HG03103 (cell line): ENCODE results near the gene TMEM170B.

Experiments used
- ATAC-seq: cut with Tn5 transposase; IDR thresholded peaks from one replicate; pipeline ENCODE4 v1.9.1; 2021; ENCODE audit warnings: low read depth; ENCODE audit not compliant: unreplicated experiment

The TMEM170B gene

DNA sequence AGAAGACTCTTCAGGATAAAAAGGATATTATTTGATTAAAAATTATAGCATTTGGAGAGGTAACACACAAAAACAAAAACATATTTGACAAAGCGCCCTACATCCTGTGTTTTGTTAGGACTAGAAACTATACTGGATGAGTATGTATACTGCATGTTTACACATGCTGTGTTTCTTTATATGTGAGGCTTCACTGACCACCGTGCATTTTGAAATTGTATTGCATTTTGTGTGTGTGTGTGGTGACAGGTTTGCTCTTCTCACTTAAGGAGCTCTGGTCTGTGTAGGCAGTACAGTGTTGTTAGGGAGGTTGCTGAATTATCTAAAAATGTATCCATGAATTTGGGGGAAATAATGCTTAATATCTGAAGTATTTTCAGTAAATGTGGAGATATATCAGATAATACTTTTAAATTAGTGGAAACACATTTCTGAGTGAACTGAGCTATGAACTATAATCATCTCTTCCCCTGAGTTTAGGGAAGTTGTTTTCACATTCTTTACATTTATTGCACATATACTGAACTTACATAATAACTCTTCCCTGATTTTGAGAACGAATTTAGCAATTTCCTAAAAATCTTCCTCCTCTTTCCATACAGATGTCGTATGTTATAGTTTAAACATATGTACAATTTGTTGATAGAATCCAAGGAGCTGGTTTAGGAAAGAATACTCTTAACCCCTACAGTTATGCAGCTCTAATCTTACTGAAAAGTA is 43.3 kb downstream of the TMEM170B start:
- ATAC-seq: no peak

DNA sequence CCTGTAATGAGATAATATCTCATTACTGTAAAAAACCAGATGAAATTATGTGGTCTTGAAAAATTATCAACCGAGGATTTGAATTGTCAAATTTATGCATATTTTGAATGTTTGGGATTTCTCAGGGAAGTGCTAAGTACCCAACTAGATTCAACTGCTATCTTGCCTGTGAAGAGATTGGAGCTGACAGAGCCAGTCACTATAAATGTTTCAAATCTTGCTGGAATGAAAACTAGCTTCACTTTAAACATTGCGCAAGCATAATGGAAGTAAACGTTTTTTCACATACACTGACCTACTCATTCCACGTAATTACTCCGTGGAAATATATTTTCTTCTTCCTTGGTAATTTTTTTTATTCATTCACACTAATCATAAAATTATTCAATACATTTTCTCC is 46.7 kb downstream of the TMEM170B start:
- ATAC-seq: no peak

DNA sequence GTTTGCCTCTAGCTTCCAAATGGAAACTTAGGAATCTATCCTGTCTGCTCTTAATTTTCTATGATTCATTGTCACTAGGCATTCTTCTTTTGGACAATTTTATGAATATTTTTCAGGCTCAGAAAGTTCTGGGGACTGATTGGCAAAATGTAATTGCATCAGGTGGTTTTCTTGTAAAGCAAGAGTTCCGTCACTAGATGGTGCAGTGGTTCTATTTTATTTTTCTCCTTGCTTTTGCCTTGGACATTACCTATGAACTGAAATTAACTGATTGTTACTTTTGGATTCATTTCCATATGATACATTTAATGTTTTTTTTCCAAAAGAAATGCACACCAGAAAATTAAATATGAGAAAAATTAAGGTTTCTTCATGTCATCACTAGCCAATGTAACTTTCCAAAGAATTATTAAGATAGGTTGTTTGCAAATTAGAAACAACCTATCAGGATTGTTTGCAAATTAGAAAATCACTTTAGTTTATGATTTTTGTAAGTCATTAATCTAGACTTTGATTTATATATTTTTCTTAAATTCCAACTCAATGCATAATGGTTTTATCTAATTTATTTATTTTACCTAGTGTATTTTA is 48.0 kb downstream of the TMEM170B start:
- no peak for ATAC-seq

DNA sequence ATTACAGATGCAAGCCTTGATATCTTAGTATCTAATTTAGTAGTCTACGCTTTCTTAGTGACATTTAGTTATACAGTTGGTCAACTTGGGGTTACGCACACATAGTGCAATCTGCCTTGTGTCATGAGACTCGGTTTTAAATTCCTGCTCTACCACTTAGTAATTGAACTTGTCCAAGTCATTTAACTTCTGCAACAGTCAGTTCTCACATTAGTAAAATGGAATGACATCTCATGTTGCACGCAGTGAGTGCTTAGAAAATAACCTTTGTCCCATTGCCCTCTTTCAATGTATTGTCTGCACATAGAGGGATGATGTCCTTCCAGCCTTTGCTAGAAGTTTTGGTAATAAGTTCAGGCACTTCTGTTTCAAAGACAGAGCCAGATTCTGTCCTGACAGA is 48.6 kb downstream of the TMEM170B start:
- ATAC-seq: no peak

DNA sequence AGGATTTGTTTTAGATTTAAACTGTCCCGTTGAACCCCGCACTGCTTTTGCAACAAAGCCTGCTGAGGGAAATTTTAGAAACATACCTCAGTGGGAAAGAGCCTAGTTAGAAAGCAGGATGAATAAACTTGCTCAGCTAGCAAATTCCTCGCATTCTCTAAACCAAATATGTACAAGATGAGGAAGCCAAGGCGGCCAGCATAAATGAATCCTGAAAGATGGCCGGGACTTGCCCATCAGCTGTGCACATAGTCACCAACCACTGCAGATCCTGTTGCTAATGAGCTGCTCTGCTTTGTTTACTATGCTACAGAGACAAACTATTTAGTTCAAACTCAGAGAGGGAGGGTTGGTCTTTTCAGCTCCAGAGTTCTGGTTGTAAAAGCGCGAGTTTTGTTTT is 49.0 kb downstream of the TMEM170B start:
- no peak for ATAC-seq

DNA sequence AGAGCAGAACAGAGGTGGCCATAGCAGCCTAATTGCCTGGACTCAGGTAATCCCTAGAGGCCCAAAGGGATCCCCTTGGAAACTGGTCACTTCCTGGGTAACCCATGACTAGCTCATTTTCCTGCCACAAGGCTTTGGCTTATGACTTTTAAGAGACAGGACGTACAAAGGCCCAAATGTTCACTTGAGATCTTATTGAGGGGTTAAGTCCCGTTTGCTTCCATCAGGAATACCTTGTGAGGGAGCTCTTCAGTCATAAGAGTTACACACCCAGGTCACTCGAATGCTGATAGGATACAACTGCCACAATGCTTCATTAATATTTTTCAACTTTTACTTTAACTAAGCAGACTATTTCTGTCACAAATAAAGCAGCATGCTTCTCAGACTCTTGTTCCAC is 51.7 kb downstream of the TMEM170B start:
- ATAC-seq: no peak

DNA sequence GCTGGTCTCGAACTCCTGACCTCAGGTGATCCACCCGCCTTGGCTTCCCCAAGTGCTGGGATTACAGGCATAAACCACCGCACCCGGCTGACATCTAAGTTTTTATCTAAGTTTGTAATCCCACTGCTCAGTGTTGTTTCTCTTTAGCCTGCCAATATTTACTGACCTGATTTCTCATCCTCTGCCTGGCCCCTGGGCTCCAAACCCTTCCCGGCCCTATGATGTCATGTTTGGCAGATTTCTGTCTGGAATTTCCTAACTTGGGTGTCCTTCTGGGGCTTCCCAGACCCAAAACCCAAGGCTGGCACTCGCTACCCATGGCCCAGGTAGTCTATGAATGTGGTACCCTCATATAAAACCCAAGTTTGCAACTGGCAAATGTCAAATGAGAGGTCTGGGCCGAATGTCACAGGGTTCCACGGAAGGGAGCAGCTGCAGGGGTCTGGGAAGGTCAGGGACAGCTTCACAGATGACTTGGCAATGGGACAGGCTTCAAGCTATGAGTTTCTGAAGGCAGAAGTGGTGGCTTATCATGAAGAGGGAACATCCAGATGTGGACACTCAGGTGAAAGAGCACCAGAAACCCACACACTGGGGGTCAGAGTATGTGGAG is 54.9 kb downstream of the TMEM170B start:
- no peak for ATAC-seq

DNA sequence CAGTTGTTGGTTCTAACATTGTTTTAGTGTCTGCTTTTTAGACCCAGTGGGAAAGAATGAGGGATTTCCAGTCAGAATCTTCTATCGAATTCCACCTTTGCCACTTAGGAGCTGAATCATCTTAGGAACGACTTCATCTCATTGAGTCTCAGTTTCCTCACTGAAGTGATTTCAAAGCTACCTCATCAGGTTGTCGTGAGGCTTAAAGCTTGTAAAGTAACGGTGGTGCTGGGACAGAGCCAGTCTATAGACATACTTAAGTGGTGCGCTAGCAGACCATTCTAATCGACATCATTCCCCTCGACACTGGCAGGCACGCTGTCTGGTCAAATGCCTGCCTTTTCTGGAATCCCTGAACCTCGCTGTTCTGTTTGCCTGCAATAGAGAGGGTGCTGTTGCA is 55.5 kb downstream of the TMEM170B start:
- ATAC-seq: no peak

DNA sequence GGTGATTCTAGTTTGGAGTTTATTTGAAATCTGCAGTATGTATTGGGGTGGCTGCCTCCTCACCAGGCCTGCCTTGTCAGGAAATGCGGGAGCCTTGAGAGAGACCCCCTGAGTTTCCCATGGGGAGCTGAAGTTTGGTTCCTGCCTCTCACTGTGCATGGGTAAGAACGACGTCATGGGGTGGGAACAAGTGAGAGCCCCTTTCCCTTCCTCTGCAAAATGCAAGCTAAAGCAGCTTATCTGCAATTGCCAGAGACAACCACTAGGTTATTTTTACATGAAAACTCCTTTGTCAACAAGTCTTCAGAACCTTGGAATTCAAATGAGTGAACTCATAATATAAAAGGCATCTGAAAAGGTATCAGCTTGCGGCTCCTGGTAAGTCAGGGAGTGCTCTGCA is 58.4 kb downstream of the TMEM170B start:
- no peak for ATAC-seq

DNA sequence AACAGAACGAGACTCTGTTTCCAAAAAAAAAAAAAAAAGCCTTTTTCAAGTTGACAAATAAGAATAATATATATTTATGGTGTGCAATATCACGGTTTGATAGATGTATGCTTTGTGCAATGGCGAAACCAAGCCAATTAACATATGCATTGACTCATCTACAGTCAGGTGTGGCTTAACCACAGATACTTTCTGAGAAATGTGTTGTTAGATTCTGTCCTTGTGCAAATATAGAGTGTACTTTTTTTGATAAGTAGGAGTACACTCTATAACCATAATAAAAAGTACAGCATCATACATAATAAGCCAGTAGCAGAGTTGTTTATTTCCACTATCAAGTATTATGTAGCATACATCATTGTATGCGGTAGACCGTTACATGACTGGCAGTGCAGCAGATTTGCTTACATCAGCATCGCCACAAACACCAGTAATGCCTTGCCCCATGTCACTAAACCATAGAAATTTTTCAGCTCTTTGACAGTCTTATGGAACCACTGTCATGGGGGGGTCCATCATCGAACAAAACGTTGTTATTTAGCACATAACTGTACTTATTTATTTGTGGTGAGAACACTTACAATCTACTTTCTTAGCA is 59.2 kb downstream of the TMEM170B start:
- ATAC-seq: no peak

DNA sequence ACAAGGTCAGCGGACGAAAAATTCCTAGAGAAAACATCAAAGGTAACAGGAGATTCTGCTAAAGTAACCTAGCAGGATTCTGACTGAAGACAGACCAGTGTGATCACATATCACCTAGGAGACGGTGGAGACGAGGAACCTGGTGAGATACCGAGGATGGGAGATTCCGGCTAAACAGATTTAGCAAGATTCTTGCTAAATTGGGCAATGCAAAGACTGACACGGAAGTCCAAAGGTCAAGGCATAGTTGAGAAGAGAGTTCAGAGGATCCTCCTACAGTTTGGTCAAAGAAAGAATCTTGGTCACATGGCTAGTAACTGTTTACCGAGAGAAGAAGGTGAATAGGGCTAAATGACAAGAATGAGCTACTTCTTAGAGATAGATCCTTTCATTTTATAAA is 61.1 kb downstream of the TMEM170B start:
- no peak for ATAC-seq

DNA sequence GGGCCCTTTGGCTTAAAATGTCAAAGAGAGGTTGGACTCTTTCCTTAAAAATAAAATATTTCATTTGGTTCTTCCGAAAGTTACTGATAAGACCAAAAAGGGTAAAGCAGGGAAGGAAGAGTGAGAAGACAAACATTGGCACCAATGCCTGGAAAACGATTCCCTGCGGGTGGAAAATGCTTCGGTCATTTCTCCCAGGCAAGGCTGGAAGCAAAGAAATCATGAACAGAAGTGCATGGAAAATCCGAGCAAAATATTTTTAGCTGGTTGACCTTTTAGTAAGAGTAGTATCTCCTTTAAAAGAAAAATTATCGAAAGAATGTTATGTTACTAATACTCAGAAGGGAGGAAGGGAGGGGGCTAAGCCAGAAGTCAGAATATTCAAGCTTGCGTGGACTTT is 62.7 kb downstream of the TMEM170B start:
- no peak for ATAC-seq

DNA sequence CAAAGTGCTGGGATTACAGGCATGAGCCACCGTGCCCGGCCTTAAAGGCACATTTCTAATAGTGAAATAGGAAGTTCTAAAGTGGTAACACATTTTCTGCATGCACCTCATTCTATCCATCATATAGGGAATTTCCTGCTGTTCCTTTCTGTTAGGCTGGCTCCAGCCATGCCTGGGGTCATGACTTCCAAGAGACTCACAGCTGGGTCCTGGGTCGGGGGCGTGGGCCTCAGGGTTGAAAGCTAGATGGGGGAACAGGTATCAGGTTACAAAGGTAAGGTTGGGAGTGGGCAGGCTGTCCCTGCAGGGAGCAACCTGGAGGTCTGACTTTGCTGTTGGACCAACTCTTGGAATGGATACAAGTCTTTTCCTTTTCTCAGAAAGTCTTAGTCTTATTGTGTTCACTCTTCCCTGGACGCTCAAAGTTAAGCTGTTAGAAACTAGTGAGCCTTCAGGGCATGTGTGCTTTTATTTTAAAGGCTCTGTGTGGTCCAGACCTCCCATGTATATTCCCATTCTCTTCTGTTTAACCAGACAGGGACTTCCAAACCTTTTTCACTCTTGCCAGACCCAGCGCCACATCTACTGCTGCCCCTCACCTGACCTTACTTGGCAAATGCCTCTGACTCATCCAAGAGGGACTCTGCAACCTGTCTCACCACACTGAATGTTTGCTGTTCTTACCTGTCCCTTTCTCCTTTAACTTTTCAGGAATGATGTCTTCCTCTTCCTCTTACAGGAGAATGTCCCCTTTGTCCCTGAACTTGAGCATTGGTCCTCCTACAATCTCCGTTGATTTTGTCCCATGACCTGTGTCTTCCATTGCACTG is 64.4 kb downstream of the TMEM170B start:
- ATAC-seq: no peak

DNA sequence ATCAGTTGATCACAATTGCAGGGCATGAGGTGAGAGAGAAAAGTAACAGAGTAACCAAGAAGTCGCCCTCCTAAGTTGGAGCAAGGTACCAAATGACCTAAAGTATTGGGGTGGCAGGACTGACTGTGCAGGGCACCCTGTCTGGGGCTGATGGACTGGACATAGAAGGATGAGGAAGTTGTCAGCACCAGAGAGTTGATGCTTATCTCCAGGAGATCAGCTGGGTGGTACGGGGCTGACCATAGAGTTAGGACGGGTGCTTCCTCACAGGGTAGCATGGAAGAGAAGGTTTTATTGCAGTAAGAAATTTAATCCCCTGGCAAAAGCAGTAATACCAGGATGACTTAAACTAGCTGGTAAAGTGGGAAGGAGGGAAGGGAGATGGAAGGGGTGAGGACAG is 66.7 kb downstream of the TMEM170B start:
- ATAC-seq: no peak

DNA sequence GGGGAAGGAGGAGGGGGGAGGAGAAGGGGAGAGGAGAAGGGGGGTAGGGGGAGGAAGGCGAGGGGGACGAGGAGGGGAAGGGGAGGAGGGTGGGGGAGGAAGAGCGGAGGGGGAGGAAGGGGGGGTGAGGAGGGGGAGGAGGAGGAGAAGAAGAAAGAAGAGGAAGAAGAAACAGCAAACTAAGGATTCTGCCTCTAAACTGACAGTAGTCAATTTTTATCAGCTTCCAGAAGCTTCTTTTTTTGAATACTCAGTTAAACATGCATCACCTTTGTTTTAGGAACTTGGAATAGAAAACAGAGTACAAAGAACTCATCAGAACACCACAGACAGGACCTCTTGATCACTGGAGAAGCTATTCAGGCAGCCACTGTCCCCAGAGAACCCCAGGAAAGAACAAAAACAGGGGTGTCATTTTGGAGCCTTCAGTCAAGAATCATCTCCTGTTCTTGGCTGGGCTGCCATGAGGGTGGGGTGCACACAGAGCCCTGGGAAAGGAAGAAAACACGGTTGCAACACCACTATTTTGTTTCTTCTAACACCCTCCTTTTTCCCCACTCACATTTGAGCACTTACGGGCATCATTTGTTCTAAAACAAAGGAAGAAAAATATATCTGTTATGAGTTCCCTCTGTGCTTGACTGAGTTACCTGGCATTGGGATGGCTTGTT is 67.4 kb downstream of the TMEM170B start:
- ATAC-seq: no peak

DNA sequence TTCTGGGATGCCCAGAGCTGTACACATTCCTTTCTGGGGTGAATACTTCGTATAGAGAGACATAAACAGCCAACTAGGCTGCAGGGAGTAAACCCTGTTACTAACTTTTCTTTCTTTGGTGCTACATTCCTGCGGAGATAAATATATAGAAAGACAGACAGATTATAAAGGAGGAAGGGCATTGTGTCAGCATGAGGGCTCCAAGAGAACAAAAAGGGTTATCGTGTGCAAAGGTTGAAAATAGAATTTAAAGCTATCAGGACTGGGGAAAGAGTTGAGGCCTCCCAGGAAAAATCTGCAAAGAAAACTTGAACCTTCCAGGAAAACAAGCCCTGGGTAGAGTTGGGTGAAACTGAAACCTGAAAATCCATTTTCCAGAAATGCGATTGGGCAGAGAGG is 68.0 kb downstream of the TMEM170B start:
- no peak for ATAC-seq

DNA sequence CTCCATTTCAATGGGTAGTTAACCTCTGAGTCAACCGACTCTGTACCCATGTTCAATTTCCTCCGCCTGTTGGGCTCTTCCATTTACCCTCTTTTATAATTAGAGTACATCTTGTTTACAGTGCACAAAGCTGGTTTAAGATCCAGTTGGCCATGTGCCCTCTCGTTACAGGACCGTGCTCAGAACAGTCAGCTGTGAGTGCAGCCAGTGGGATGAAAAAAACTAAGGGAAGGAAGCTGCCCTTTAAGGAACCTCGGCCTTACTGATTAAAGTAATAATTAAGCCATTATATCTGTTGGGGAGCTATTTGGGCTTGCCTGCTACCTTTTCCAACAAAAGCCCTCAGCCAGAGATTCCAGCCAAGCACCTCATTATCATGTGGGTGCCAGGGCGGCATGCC is 68.8 kb downstream of the TMEM170B start:
- ATAC-seq: no peak

DNA sequence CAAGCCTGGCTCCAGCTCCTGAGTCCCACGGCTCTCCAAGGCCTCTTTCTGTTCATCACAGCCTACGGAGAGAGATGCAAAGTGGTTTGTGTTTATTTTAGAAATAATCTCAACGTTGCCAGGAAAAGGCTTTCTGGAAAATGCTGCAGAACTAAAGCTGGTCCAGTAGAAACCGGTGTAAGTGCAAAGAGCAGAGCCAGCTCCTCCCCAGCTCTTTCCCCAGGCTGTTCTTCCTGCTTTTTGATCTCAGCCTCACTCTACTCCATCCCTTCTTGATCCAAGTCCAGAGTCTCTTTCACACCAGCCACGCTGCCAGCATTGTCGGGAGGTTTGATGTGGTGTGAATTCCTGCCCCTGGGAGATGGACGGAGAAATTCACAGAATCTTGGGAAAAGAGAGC is 69.8 kb downstream of the TMEM170B start:
- no peak for ATAC-seq

DNA sequence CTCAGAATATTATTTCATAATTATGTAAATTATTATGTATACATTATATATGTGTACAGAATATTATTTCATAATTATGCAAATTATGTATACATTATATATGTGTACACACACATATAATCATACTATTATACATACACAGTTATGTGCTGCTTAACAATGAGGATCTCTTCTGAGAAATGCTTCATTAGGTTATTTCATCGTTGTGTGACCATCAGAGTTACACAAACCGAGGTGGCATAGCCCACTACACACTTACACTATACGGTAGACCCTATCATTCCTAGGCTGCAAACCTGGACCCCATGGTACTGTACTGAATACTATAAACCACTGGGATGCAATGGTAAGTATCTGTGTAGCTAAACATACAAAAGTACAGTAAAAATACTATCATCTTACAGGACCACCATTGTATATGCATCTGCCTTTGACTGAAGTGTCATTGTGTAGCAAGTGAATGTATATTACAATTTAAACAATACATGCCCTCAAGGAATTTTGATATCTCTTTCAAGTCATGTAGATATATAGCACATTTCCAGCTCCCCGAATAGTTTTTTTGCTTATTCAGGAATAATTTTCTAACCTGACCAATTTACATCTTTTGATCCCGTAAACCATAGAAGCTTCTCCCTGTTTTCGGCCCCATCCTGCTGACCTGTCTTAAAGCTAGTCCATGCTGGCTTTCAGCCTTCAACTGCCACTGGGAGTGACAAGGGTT is 71.2 kb downstream of the TMEM170B start:
- ATAC-seq: no peak
